Measurements from ENCODE around the gene CDH23. TPM values are rescaled to one million over a fixed set of nuclear protein-coding genes. Genes with fewer than 3 reads are reported as not detected.

CDH23 gene
- total RNA-seq, 2 donors from 2014 or later, result 3.9 to 4.4 TPM

DNA sequence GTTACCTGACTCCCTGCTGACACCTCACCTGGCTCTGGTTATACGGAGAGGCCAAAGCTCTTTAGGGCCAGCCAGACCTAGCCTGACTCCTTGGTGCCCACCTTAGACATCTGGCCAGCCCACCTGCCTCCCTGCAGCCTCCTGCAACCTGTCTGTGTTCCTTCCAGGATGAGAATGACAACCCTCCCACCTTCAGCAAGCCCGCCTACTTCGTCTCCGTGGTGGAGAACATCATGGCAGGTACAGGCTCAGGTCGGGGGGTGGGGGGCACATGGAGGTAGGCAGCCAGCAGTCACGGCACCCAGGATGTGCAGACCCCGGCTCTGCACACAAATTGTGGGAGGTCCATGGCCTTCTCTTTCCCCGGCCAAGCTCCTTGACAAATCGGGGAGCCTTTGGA is 290.8 kb downstream of the CDH23 start:
- no peak for DNase-seq (ENCODE audit: low spot score)
- Histone ChIP-seq H3K9me3 (peaks cover 0 to 7% of the 10 kb centered on the region in 2 donors), H3K27ac (no peak overlapping the region), H3K36me3 (no peaks in the 10 kb centered on the region), H3K27me3 (no peaks in the 10 kb centered on the region), H3K4me3 (no peak overlapping the region), H3K4me1 (peaks cover 0 to 29% of the 10 kb centered on the region in 2 donors)
- TF ChIP-seq, protein P1, sequence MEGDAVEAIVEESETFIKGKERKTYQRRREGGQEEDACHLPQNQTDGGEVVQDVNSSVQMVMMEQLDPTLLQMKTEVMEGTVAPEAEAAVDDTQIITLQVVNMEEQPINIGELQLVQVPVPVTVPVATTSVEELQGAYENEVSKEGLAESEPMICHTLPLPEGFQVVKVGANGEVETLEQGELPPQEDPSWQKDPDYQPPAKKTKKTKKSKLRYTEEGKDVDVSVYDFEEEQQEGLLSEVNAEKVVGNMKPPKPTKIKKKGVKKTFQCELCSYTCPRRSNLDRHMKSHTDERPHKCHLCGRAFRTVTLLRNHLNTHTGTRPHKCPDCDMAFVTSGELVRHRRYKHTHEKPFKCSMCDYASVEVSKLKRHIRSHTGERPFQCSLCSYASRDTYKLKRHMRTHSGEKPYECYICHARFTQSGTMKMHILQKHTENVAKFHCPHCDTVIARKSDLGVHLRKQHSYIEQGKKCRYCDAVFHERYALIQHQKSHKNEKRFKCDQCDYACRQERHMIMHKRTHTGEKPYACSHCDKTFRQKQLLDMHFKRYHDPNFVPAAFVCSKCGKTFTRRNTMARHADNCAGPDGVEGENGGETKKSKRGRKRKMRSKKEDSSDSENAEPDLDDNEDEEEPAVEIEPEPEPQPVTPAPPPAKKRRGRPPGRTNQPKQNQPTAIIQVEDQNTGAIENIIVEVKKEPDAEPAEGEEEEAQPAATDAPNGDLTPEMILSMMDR (IDR thresholded peaks at IDR 0.05), result no peak

DNA sequence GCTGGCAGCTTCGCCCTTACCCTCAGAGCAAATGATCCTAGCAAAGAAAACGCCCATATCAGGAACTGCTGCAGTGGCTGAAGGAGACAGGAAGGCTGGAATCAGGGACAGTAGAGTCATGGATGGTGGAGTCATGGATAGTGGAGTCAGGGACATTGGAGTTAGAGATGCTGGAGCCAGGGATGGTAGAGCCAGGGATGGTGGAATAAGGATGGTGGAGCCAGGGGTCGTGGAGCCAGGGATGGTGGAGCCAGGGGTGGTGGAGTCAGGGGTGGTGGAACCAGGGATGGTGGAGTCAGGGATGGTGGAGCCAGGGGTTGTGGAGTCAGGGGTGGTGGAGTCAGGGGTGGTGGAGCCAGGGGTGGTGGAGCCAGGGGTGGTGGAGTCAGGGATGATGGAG is 291.5 kb downstream of the CDH23 start:
- Histone ChIP-seq H3K36me3 (no peaks in the 10 kb centered on the region), H3K4me1 (peaks cover 0 to 27% of the 10 kb centered on the region in 2 donors), H3K9me3 (peaks cover 0 to 7% of the 10 kb centered on the region in 2 donors)

DNA sequence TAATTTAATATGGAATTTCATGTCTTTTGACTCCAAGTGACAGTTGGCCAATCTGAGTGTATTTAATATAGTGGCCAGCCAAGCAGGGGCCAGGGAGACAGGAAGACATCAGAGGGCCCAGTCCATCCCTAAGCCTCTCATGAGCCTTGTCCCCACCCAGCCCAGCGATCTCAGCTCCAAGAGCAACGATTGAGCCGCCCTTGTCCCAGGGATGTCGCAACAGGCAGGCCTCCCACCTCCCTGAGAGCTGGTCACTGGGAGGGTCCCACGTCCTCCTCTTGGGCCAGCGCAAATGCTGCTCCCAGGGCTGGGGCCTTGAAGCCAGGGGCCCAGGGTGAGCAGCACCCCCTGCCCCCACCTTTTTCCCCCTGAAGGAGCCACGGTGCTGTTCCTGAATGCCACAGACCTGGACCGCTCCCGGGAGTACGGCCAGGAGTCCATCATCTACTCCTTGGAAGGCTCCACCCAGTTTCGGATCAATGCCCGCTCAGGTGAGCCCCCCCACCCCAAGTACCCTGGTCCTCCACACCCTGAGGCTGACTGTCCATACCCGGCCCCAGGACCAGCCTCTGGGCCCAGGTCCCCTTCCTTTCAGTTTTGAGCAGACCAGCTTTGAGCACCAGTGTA is 293.5 kb downstream of the CDH23 start:
- H3K27me3 ChIP-seq, result no peaks in the 10 kb centered on the region
- H3K27ac ChIP-seq, result no peak overlapping the region
- peaks cover 0 to 26% of the 10 kb centered on the region in 2 donors for H3K4me1 ChIP-seq
- H3K9me3 ChIP-seq, result peaks cover 0 to 7% of the 10 kb centered on the region in 2 donors
- TF ChIP-seq, protein P1 (IDR thresholded peaks at IDR 0.05), result no peak
- H3K36me3 ChIP-seq, result no peaks in the 10 kb centered on the region
- no peak for DNase-seq (ENCODE audit: low spot score)
- no peak overlapping the region for H3K4me3 ChIP-seq

More for the DNA sequence above, 291.5 kb downstream of the CDH23 start:
- no peak for DNase-seq (ENCODE audit: low spot score)
- Histone ChIP-seq H3K4me3 (no peak overlapping the region), H3K27me3 (no peaks in the 10 kb centered on the region), H3K27ac (no peak overlapping the region)
- TF ChIP-seq, protein P1 (IDR thresholded peaks at IDR 0.05), result no peak

DNA sequence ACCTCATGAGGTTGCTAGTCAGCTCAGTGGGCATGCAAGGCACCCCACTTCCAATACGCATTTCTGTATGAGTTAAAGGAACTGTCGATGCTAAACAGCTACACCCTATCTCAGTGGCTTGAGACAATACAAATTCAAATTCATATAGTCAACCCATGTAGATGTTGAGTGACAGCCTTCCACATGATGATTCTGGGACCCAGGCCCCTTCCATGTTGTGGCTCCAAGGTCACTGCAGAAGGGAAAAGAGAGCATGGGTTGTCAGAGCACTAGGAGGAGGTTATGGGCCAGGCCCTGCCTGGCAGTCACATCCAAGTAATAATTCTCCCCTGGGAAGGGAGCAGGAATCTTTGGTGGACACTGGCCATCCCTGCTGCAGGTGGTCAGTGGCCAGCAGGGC is 294.7 kb downstream of the CDH23 start:
- H3K4me3 ChIP-seq, result no peak overlapping the region
- TF ChIP-seq, protein P1 (IDR thresholded peaks at IDR 0.05), result no peak
- DNase-seq (ENCODE audit: low spot score), result no peak
- peaks cover 0 to 27% of the 10 kb centered on the region in 2 donors for H3K4me1 ChIP-seq
- no peaks in the 10 kb centered on the region for H3K27me3 ChIP-seq
- H3K27ac ChIP-seq, result no peak overlapping the region
- H3K9me3 ChIP-seq, result peaks cover 0 to 7% of the 10 kb centered on the region in 2 donors
- no peaks in the 10 kb centered on the region for H3K36me3 ChIP-seq

DNA sequence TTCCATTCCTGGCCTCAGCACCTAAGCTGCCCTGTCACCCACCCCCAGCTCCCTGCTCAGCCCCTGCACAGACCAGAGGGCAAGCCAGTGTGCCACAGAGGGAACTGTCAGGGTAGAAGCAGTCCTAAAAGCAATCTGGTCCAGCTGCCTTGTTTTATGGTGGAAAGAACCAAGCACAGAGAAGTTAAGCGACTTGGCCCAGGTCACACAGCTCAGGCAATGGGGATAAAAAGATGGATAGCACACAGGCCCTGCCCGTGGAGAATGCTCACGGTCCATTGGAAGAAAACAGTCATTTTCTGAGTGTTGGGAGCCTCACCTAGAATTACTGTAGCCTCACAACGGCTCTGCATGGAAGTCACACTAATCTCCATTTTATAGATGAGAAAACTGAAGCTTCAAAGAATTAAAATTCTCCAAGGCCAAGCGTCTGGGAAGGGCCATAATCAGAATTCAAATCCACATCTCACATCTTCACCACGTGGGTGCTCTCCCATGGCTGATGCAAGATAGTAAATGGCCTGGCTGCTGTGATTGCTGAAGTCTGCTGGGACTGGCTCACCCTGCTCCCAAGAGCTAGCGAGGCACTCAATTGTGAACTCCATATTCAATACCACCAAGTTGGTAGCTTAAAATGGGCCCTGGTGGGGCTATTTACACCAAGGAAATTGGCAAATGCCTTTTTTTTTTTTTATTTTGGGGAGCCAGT is 296.0 kb downstream of the CDH23 start:
- H3K9me3 ChIP-seq, result peaks cover 0 to 7% of the 10 kb centered on the region in 2 donors
- no peak overlapping the region for H3K4me3 ChIP-seq
- H3K36me3 ChIP-seq, result no peaks in the 10 kb centered on the region
- TF ChIP-seq, protein P1 (IDR thresholded peaks at IDR 0.05), result no peak
- H3K4me1 ChIP-seq, result peaks cover 0 to 26% of the 10 kb centered on the region in 2 donors
- H3K27ac ChIP-seq, result peak overlapping the region in 1 of 2 donors; percentile 43
- H3K27me3 ChIP-seq, result no peaks in the 10 kb centered on the region
- DNase-seq (ENCODE audit: low spot score), result no peak

Measured in right atrium auricular region (tissue), 2 donors.